DND-41 (cell line): ENCODE results near the gene ICAM1.

Source experiments
- CTCF ChIP-seq: IDR thresholded peaks from 2 replicates; pipeline ENCODE4 v1.5.1; 2012; ENCODE audit warnings: borderline replicate concordance, low read length, moderate library complexity, mild to moderate bottlenecking; ENCODE audit not compliant: poor library complexity, severe bottlenecking; ENCODE audit errors: extremely low read depth
- EZH2 ChIP-seq: IDR thresholded peaks from 3 replicates; pipeline ENCODE4 v1.6.1; 2012; ENCODE audit warnings: borderline replicate concordance, low read depth, mild to moderate bottlenecking, moderate library complexity, low read length, inconsistent platforms; ENCODE audit not compliant: severe bottlenecking

- no peak for TF ChIP-seq EZH2
- TF ChIP-seq CTCF, result no peak
Measured at GRCh38 chr19:10224337-10224736, 46.6 kb upstream of the ICAM1 start.
